ENCODE measurements around the gene C1orf216.

The C1orf216 gene

DNA sequence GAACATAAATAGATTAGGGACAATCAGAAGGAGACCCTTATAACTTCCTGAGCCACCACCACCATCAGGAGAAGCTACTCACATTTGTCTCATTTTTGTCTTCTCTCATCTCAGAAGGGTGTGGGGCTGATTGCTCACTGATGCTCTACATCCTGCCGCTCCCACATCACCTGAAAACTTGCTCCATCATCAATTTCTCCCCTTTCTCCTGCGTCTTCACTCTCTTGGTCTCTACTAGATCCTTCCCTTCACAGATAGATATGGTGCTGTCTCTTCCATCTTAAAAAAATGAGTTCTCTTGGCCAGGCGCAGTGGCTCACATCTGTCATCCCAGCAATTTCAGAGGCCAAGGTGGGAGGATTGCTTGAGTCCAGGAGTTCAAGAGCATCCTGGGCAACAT is 38.4 kb downstream of the C1orf216 start:
- CTCF ChIA-PET: interaction anchor here (0.8 to 1.3 kb wide), 2 partner anchors 33 to 35 kb away, joined by 4 to 5 read pairs; no protein-coding TSS in a partner anchor
- DNase-seq (ENCODE audit: low read depth, low spot score): no peak
- POLR2A ChIA-PET: no interaction called here
- TF ChIP-seq, protein P1, sequence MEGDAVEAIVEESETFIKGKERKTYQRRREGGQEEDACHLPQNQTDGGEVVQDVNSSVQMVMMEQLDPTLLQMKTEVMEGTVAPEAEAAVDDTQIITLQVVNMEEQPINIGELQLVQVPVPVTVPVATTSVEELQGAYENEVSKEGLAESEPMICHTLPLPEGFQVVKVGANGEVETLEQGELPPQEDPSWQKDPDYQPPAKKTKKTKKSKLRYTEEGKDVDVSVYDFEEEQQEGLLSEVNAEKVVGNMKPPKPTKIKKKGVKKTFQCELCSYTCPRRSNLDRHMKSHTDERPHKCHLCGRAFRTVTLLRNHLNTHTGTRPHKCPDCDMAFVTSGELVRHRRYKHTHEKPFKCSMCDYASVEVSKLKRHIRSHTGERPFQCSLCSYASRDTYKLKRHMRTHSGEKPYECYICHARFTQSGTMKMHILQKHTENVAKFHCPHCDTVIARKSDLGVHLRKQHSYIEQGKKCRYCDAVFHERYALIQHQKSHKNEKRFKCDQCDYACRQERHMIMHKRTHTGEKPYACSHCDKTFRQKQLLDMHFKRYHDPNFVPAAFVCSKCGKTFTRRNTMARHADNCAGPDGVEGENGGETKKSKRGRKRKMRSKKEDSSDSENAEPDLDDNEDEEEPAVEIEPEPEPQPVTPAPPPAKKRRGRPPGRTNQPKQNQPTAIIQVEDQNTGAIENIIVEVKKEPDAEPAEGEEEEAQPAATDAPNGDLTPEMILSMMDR (IDR thresholded peaks at IDR 0.05; ENCODE audit: insufficient read depth, low read length, missing control alignments): no peak
- H3K4me3 ChIP-seq (ENCODE audit: low read depth, low read length): no peak overlapping the region

GRCh38 chr1:35675773-35676172 is 42.9 kb downstream of the C1orf216 start:
- H3K4me3 ChIP-seq (ENCODE audit: low read depth, low read length): no peak overlapping the region
- TF ChIP-seq, protein P1 (IDR thresholded peaks at IDR 0.05; ENCODE audit: insufficient read depth, low read length, missing control alignments): no peak
- CTCF ChIA-PET: no interaction called here
- DNase-seq (ENCODE audit: low read depth, low spot score): no peak
- POLR2A ChIA-PET: no interaction called here

DNA sequence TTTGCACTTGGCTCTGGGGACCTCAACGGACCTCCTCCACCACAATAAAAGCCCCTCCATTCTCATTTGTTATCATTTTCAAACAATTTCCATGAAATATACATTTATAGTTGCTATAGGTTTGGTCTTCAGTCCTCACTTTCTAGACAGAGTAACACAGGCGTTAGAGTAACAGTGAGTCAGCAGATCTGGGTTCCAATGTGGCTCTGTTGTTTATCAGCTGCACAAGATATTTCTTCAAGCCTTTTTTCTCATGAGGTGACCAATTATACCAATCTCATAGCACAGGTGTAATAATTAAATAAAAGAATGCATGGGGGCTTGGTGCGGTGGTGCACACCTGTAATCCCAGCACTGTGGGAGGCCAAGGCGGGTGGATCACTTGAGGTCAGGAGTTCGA is 44.6 kb downstream of the C1orf216 start:
- H3K4me3 ChIP-seq (ENCODE audit: low read depth, low read length): no peak overlapping the region
- ChIA-PET POLR2A (no interaction called here), CTCF (interaction anchor here (1.4 kb wide), 1 partner anchor 12 kb away, joined by 3 read pairs; no protein-coding TSS in a partner anchor)
- TF ChIP-seq, protein P1 (IDR thresholded peaks at IDR 0.05; ENCODE audit: insufficient read depth, low read length, missing control alignments): no peak
- DNase-seq (ENCODE audit: low read depth, low spot score): no peak

- ChIA-PET POLR2A (no interaction called here), CTCF (interaction anchor here (1.0 to 1.4 kb wide), 4 partner anchors 15 to 55 kb away, joined by 3 to 7 read pairs (median 3); no protein-coding TSS in a partner anchor)
- no peak overlapping the region for H3K4me3 ChIP-seq (ENCODE audit: low read depth, low read length)
- DNase-seq (ENCODE audit: low read depth, low spot score): no peak
- TF ChIP-seq, protein P1 (IDR thresholded peaks at IDR 0.05; ENCODE audit: insufficient read depth, low read length, missing control alignments): no peak
Observed at GRCh38 chr1:35672116-35672515, 46.6 kb downstream of the C1orf216 start.

DNA sequence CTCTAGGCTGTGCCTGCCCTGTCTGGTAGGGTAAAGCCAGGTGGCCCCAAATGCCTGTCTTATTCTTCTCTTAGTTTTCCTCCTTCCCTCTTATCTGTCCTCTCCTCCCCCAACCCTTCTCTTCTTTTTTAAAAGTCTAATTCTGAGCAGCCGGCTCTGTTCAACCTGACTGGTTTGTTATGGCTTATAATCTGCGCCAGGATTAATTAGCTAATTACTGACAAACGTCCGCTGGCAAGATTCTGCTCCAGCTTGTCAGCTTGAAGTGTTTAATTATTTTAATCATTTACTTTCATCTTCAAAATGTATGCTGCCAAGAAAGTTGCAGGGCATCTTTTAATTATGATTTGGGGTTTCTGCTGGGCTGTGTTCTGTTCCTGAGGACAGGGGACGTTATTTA is 50.2 kb downstream of the C1orf216 start:
- TF ChIP-seq, protein P1 (IDR thresholded peaks at IDR 0.05; ENCODE audit: insufficient read depth, low read length, missing control alignments): no peak
- ChIA-PET POLR2A (no interaction called here), CTCF (no interaction called here)
- DNase-seq (ENCODE audit: low read depth, low spot score): no peak
- no peak overlapping the region for H3K4me3 ChIP-seq (ENCODE audit: low read depth, low read length)

- no peak overlapping the region for H3K4me3 ChIP-seq (ENCODE audit: low read depth, low read length)
- no peak for DNase-seq (ENCODE audit: low read depth, low spot score)
- CTCF ChIA-PET: interaction anchor here (0.8 to 1.7 kb wide), 2 partner anchors 48 to 50 kb away, joined by 4 to 5 read pairs; no protein-coding TSS in a partner anchor
- POLR2A ChIA-PET: no interaction called here
- TF ChIP-seq, protein P1 (IDR thresholded peaks at IDR 0.05; ENCODE audit: insufficient read depth, low read length, missing control alignments): no peak
Observed at GRCh38 chr1:35666916-35667315, 51.8 kb downstream of the C1orf216 start.

All from AG04449 (cell line).